ENCODE data around the gene TENT5C.

DNA sequence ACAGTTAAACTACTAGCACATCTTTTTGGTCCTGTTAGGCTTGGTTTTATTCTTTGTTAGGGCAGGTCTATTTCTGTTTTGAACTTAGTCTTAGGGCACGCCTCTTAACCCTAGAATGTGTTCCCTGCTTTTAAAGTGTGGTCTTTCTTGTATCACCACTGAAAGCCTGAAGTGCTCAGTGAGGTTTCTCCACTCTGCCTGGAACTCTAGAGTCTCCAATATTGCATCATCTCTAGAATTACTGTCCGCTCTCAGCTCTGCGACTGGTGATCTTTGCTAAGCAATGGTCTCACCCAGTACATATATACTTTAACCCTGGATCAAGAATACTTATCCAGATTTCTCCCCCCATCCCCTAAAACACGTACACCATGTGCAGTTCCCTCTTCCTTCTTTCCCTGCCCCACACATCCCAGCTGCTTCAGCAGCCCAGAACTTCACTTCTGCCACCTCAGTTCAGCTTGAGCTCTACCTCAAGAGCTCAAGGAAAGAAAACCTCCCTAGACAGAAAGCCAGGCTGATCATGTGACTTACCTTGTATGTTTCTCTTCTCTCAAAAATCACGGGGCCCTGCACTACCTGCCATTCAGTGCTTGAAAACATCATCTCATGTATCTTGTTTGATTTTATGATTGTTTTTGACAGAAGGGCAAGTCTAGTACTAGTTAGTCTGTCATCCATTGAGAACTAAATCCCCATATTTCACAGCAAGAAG lies 59.9 kb downstream of the TENT5C start:
- TF ChIP-seq, protein P1, sequence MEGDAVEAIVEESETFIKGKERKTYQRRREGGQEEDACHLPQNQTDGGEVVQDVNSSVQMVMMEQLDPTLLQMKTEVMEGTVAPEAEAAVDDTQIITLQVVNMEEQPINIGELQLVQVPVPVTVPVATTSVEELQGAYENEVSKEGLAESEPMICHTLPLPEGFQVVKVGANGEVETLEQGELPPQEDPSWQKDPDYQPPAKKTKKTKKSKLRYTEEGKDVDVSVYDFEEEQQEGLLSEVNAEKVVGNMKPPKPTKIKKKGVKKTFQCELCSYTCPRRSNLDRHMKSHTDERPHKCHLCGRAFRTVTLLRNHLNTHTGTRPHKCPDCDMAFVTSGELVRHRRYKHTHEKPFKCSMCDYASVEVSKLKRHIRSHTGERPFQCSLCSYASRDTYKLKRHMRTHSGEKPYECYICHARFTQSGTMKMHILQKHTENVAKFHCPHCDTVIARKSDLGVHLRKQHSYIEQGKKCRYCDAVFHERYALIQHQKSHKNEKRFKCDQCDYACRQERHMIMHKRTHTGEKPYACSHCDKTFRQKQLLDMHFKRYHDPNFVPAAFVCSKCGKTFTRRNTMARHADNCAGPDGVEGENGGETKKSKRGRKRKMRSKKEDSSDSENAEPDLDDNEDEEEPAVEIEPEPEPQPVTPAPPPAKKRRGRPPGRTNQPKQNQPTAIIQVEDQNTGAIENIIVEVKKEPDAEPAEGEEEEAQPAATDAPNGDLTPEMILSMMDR (IDR thresholded peaks at IDR 0.05) = no peak
- TF ChIP-seq EP300 (IDR thresholded peaks at IDR 0.05) = no peak
- no peak for TF ChIP-seq POLR2A (IDR thresholded peaks at IDR 0.05)

Data from tibial nerve (tissue), 4 donors.